GM21529 (cell line): ENCODE results near the gene LIFR.
"Not testable (repeated sequence)": the region's sequence is repeated elsewhere in the genome, so short reads cannot be mapped to it uniquely, and the experiment has no call there.

ENCODE experiments used
- ATAC-seq: cut with Tn5 transposase; IDR thresholded peaks from one replicate; pipeline ENCODE4 v1.9.1; 2021; ENCODE audit not compliant: unreplicated experiment

The LIFR gene, protein sequence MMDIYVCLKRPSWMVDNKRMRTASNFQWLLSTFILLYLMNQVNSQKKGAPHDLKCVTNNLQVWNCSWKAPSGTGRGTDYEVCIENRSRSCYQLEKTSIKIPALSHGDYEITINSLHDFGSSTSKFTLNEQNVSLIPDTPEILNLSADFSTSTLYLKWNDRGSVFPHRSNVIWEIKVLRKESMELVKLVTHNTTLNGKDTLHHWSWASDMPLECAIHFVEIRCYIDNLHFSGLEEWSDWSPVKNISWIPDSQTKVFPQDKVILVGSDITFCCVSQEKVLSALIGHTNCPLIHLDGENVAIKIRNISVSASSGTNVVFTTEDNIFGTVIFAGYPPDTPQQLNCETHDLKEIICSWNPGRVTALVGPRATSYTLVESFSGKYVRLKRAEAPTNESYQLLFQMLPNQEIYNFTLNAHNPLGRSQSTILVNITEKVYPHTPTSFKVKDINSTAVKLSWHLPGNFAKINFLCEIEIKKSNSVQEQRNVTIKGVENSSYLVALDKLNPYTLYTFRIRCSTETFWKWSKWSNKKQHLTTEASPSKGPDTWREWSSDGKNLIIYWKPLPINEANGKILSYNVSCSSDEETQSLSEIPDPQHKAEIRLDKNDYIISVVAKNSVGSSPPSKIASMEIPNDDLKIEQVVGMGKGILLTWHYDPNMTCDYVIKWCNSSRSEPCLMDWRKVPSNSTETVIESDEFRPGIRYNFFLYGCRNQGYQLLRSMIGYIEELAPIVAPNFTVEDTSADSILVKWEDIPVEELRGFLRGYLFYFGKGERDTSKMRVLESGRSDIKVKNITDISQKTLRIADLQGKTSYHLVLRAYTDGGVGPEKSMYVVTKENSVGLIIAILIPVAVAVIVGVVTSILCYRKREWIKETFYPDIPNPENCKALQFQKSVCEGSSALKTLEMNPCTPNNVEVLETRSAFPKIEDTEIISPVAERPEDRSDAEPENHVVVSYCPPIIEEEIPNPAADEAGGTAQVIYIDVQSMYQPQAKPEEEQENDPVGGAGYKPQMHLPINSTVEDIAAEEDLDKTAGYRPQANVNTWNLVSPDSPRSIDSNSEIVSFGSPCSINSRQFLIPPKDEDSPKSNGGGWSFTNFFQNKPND

DNA sequence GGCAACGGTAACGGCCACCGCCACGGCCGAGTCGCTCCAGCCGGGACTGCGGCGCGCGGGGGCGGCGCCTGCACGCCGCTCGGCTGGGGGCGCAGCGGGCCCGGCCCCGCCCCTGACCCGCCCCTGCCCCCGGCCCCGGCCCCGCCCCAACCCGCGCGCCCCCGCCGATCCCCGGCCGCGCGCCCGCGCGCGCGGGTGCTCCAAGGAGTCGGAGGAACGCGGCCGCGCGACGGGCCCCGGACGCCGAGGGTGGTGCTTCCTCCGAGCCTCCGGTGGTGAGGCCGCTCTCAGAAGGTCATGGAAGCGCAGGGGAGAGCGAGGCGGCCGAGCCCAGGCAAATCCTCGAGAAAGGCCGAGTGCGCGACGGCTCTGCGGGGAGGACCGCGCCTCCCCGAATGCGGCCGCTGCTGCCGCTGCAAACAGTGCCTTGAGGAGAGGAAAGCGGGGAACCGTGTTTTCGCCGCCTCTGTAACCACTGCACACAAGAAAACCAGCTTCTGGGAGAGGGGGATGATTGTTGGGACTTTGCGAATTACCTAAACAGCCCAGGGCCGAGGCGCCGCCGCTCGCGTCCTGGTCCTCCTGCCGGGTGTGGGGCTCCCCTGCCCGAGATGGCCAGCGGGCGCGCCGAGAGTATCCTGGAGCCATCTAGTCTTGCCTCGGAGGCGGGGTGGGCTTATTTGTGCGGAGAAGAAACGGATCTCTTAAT is at the start of gene LIFR:
LIFR (minus strand) TSS at position 48 of the 709 bp plus-strand sequence. CDS start 25,999 bp downstream, outside the sequence.
- ATAC-seq: peak; percentile 48

DNA sequence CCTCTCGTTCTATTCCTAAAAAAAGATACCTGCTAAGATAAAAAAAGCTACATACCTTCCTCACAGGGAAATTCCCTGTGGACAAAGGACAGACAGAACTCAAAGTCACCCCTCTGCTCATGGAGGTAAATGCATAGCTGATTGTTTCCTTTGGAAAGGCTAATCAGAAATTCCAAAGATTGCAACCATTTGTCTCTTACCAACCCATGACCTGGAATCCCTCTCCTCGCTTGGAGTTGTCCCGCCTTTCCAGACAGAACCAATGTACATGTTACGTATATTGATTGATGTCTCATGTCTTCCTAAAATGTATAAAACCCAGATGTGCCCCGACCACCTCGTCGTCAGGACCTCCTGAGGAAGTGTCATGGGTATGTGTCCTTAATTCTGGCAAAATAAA is 49.2 kb upstream of the LIFR start:
- ATAC-seq: no peak

- ATAC-seq: no peak
These were observed 47.2 kb upstream of the LIFR start for GRCh38 chr5:38603691-38604090.

DNA sequence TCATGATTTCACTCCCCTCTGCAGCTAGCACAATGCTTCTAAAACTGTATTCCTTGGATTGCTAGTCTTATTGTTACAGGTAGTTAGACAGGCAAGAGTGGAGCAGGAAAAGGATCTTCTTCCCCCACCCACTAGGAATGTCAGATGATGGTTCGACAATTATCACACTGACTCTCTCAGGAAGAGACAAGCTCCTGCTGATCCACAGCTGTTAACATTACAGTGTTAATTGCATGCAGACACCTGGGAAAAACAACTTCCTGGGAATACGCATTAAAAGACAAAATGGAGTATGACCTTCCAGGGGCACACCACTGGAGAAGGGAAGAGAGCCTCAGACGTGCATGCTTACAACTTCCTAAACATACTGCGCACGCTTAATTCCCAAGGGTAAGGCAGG is 46.2 kb upstream of the LIFR start:
- no peak for ATAC-seq

DNA sequence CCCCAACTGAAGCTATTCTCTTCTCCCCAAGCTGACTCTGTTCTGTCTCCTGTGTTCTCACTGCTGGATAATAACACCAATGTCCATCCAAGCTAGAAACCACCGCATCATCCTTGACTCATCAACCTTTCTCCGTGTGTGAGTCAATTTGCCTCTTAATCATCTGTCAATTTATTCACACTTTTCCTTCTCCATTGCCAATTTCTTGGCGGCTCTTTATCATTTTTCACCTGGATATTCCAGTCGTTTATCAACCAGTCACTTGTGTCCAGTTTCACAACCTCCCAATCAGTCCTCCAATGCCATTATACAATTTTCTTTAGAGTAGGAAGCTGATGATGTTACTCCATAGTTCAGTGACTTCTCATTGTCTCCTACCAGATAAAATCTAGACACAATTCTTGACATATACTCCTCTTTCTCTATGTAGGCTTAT is 45.4 kb upstream of the LIFR start:
- ATAC-seq: no peak

- no peak for ATAC-seq
These were observed 44.9 kb upstream of the LIFR start for GRCh38 chr5:38601133-38601862.

- ATAC-seq: no peak
These were observed 44.0 kb upstream of the LIFR start for GRCh38 chr5:38600329-38601045.

GRCh38 chr5:38599751-38600150 is 43.3 kb upstream of the LIFR start:
- ATAC-seq: not testable (repeated sequence)

DNA sequence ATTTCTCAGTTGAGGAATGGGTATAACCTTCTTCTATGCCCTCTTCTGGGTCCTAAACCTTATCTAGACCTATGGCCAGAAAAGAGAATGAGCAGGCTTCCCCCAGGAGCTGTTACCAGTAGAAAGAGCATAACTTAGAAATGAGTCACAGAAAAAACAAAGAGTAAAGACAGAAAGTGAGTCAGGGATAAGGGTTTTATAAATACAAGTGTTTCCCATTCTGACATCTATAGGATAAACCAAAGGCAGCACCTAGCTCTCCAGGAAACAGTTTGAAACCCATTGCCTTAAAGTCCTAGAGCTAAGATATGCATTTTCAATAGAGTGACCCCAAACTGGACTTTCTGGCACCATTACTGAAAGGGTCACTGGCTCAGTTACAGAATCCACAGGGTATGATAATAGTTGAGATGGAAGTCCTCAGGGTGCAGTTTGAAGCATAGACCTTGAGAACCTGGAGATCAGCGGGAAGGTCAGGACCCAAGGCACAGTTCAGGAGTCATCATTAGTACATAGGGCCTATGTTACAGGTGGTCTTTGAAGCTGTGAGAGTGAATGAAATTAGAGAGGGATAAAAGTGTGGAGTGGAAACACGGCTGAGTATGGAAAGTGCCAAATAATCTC is 42.7 kb upstream of the LIFR start:
- no peak for ATAC-seq

DNA sequence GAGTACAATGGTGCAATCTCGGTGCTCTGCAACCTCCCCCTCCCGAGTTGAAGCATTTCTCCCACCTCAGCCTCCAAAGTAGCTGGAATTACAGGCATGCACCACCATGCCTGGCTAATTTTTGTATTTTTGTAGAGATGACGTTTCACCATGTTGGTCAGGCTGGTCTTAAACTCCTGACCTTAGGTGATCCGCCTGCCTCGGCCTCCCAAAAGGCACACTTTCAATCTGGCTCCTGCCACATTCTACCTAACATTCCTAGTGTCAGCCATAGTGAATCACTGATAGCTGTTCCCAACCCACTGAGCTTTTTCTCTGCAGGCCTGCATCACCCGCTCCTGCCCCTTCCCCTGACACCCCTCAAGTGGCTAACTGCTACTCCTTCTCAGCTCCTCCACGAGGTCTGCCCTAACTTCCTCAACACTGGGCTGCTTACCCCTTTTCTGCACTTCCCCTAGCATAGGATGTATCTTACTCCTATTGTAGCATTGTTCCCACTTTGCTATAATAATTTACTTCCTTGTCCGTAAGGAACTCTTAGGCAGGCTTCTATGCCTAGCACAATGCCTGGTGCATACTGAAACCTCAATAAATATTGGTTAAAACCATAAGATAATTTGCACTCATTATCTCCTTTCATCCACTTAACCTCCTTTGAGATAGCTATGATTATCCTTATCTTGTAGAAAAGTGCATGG is 42.0 kb upstream of the LIFR start:
- no peak for ATAC-seq

DNA sequence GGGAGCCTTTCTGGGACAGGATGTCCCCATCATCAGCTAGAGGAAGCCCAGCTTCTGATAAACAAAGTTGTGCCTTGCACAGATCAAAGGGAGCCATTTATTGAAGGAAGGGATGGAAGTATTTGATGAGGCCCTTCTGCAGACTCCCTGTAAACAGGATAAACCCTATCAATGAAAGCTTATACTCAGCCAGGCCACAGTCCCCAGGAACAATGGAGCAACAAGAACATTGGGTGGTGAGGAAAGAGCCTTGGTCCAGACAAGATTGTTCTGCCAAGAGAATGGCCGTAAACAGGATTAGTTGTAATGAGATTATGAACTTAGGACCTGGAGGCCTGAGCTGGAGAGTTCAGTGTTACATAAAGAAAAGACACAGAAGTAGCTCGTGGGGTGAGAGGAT is 40.5 kb upstream of the LIFR start:
- no peak for ATAC-seq

- ATAC-seq: no peak
These were observed 38.8 kb upstream of the LIFR start for GRCh38 chr5:38595132-38595745.

DNA sequence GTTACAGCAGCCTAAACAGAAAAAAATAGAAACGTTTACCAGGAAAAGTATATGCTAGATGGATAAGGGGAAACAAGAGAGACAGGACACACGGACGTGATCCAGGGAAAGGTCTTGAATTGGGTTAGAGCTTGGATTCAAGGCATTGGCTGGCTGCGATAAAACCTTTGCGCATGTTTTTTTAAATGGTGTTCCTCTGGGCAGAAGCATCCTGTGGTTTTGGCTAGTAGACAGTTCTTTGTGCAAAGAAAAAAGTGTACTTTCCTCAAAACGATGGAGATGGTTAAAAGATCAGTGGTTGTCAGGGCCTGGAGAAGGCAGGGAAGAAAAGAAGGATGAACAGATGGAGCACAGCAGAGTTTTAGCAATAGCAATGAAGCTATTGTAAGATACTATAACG is 37.5 kb upstream of the LIFR start:
- ATAC-seq: no peak

GRCh38 chr5:38591523-38591849 is 35.0 kb upstream of the LIFR start:
- ATAC-seq: no peak

GRCh38 chr5:38590838-38591522 is 34.5 kb upstream of the LIFR start:
- ATAC-seq: no peak

DNA sequence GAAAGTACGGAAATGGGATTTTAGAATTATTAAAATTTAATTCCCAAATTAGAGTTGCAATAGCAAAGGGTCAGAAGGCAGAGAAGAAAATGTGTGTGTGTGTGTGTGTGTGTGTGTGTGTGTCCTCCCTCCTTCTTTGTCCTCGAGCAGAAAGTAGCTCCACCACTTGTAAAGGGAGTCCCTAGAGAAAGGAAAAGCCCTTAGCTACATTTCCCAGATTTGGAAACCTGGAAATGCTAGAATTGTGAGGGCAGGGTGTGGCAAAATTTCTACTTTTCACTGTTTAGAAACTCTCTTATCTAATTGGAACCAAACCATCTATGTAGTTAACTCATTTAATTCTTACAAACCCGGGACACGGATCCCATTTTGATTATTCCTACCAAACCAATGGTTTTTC is 33.2 kb upstream of the LIFR start:
- ATAC-seq: no peak

GRCh38 chr5:38585816-38586215 is 29.4 kb upstream of the LIFR start:
- ATAC-seq: no peak

GRCh38 chr5:38583500-38583899 is 27.1 kb upstream of the LIFR start:
- no peak for ATAC-seq
